ENCODE measurements around the gene SUMO4. TPM values are rescaled to one million over a fixed set of nuclear protein-coding genes. Genes with fewer than 3 reads are reported as not detected.

Gene SUMO4
- total and polyA plus RNA-seq, 9 of the 15 experiments (the other 6 are each of a cell fraction or from before 2014, with no cell fraction given), result 0.20 to 1.9 (median 0.50) TPM; not detected in 2

GRCh38 chr6:149403534-149403933 lies 3.5 kb downstream of the SUMO4 start:
- Histone ChIP-seq H3K9me1 (ENCODE audit: control insufficient read depth, insufficient read depth, low read length) (no peaks in the 10 kb centered on the region), H2AFZ (ENCODE audit: low read depth, low read length) (no peak overlapping the region), H3K27ac (ENCODE audit: extremely low read depth, low read depth, low read length) (no peak overlapping the region), H3K4me2 (ENCODE audit: insufficient read depth, low read length) (no peak overlapping the region), H3K79me2 (ENCODE audit: control insufficient read depth, insufficient read depth, low read length) (no peaks in the 10 kb centered on the region), H3K27me3 (ENCODE audit: control insufficient read depth in 2 of 2, insufficient read depth in 2 of 2, low read length in 2 of 2) (no peaks in the 10 kb centered on the region), H3K9me3 (replicated peaks; ENCODE audit: control insufficient read depth, insufficient read depth, low read depth, low read length) (no peaks in the 10 kb centered on the region), H4K20me1 (replicated peaks; ENCODE audit: control insufficient read depth, insufficient read depth, low read length) (no peaks in the 10 kb centered on the region), H3K4me1 (replicated peaks in 1 of 2; ENCODE audit: control insufficient read depth in 2 of 2, insufficient read depth in 2 of 2, low read length in 2 of 2) (no peaks in the 10 kb centered on the region), H3K36me3 (ENCODE audit: control insufficient read depth, insufficient read depth, low read length) (peaks cover 31% of the 10 kb centered on the region), H3K4me3 (no peak overlapping the region), H3K9ac (ENCODE audit: insufficient read depth in 1 of 2, low read depth in 2 of 2, low read length in 2 of 2) (no peak overlapping the region)
- intact Hi-C loops (cut with micrococcal nuclease), result no loop called here
- in situ Hi-C loops (cut with MboI), result no loop called here
- no TSS peak for BruUV-seq (replicated peaks)
- no peak for FAIRE-seq
- 94% methylated on average over 3 of the region's 3 CpGs for WGBS (ENCODE audit: insufficient coverage, low coverage, missing lambda C conversion rate)
- DNase-seq (ENCODE audit: extremely low read depth in 1 of 4, low spot score in 3 of 4), result no peak
- POLR2A ChIA-PET, result no interaction called here
- CTCF ChIA-PET (ENCODE audit: low intra/inter-chr PET ratio), result no interaction called here
- ATAC-seq, result no peak
- TF ChIP-seq ZNF436 (CRISPR knock-in tag; IDR thresholded peaks at IDR 0.05) (no peak), STAT6 (CRISPR knock-in tag; IDR thresholded peaks at IDR 0.05) (no peak), SMAD3 (CRISPR knock-in tag; conservative IDR thresholded peaks at IDR 0.05) (no peak)

Data from K562 (cell line).